NCI-H187 (cell line): Measurements from ENCODE around the gene CYP2D6.
"Not testable (repeated sequence)": the region's sequence is repeated elsewhere in the genome, so short reads cannot be mapped to it uniquely, and the experiment has no call there.

ENCODE experiments used
- DNase-seq, 2 experiments: peaks; one replicate each; lab custom pipeline; 2025; lab: John Stamatoyannopoulos, UW

Gene CYP2D6

DNA sequence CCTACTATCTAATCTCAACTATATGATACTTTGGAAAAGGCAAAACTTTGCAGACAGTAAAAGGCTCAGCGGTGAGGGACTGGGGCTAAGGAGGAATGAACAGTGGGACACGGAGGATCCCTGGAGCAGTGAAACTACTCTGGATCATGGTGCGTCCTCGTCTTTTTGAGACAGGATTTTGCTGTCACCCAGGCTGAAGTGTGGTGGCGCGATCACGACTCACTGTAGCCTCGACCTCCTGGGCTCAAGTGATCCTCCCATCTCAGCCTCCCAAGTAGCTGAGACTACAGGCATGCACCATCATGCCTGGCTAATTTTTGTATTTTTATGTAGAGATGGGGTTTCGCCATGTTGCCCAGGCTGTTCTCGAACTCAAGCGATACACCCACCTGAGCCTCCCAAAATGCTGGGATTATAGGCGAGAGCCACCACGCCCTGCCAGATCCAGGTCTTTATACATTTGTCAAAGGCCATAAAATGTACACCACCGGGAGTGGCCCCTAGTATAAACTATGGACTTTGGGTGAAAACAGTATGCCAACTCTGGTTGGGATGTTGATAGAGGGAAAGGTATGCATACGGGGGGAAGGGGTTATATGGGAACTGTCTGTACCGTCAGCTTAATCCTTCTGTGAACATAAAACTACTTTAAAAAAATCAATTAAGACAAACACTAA, 28.0 kb upstream of the CYP2D6 start:
- no peak for DNase-seq

DNA sequence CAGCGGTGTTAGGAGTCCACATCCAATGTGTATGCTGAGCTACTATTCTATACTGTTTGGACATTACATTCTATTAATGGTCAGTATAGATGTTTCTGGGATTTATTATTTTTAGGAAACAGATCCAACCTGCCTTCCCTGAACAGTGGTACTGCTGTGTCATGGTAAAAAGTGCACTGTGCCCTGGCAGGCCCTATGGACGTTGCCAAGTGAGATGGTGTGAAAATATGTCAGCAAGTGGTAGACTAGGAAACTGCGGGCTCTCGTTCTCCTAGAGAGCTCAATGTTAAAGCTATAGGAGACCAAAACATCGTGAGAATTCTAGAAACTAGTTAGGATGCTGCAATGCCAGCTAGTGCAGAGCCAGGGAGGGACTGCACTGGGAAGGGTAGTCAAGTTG, 26.0 kb upstream of the CYP2D6 start:
- no peak for DNase-seq

DNA sequence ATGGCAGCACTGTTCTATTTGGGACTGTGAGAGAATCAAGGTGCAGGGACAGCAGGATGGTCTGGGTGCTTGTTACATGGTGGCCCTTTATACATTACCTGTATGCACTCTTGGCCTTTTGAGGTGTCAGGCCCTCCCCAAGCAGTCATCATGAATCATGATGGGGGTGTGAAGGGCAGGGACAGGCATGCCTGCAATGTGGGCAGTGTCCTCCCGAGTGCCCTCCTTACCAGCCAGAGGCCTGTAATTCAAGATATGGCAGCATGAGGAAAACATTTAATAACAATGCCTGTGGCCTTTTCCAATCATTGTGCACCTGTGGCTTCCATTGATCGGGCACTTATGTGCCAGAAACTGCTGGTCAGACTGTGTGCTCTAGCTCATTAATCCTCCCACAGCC, 25.5 kb upstream of the CYP2D6 start:
- DNase-seq: no peak

DNA sequence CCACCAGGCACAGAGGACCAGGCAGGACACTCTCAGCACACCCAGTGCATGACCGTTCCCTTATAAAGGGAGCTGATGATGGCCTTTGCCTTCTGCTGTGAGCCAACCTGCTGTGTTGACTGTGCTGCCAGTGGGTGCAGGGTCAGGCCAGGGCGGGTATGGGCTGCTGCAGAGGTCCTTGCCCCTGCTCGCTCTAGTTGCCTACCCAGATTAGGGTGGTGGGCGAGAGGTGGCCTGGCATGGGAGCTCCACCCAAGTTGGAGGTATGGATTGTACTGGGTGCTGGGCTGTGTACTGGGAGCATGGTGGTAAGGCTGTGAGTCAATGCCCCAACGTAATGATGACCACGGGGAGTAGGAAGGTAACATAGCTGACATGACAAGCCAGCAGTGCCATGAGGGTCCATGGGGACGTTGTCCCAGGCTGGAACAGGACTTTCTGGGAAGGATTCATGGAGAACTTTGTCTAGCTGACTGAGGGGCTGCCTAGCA, 24.5 kb upstream of the CYP2D6 start:
- DNase-seq: no peak

DNA sequence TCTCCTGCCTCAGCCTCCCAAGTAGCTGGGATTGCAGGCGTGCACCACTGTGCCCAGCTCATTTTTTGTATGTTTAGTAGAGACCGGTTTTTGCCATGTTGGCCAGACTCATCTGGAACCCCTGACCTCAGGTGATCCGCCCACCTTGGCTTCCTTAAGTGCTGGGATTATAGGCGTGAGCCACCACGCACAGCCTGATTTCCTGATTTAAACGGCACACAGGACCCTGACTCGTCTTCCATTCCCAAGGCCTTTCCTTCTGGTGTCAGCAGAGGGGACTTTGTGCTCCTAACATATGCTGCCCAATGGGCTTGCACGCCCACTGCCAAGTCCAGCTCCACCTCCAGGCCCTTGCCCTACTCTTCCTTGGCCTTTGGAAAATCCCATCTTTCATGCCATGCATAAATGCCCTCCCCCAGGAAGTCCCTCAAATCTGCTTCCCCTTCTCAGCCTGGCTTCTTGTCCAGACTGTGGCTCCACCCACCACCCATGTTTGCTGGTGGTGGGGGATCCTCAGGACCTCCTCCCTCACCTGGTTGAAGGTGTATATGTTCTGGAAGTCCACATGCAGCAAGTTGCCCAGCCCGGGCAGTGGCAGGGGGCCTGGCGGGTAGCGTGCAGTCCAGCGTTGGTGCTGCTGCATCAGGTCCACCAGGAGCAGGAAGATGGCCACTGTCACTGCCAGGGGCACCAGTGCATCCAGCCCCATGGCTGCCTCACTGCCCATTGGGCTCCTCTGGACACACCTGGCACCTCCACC, 23.9 kb upstream of the CYP2D6 start:
- DNase-seq: no peak

DNA sequence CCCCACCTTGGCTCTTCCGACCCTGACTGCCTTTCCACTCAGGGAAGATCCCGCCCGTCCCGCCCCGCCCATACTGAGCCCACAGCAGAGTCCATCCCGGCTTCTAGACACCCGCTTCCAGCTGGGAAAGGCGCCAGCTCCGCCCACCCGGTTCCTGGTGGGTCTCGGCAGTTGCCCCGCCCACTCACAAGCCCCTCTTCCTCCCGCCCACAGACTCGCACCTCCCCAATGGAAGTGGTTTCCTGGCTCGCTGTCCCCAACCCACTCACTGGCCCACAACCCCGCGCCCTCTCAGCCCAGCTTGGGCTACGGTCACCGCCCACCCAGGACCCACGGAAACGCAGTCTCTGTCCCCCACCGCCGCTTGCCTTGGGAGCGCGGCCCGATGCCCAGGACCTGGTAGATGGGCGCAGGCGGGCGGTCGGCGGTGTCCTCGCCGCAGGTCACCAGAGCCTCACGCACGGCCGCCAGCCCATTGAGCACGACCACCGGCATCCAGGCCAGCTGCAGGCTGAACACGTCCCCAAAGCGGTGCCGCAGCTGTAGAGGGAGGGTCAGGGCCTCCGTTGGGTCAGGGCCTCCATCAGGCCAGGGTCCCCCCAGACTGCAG, 22.2 kb upstream of the CYP2D6 start:
- DNase-seq: no peak

DNA sequence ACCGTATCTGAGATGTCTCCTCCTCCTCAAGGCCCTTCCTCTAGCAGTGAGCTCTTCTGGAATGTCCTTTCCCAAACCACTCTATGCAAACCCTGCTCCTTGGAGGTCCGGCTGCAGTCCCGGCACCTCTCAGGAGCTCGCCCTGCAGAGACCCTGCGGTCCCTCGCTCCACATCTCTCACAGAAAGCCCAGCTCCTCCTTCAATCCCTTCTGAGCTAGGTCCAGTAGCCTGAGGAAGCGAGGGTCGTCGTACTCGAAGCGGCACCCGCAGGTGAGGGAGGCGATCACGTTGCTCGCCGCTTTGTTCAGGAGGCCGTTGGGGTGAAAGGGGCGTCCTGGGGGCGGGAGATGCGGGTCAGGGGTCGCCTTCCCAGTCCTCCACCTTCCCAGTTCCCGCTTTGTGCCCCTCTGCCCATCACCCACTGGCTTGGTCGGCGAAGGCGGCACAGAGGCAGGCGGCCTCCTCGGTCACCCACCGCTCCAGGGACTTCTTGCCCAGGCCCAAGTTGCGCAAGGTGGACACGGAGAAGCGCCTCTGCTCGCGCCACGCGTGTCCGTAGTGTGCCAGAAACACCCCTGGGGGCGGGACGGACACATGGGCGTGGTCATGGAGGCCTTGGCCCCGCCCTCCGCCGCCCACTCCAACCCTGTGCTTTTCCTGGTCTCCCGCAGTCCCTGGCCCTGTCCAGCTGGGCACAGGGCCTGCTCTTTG, 21.5 kb upstream of the CYP2D6 start:
- no peak for DNase-seq

DNA sequence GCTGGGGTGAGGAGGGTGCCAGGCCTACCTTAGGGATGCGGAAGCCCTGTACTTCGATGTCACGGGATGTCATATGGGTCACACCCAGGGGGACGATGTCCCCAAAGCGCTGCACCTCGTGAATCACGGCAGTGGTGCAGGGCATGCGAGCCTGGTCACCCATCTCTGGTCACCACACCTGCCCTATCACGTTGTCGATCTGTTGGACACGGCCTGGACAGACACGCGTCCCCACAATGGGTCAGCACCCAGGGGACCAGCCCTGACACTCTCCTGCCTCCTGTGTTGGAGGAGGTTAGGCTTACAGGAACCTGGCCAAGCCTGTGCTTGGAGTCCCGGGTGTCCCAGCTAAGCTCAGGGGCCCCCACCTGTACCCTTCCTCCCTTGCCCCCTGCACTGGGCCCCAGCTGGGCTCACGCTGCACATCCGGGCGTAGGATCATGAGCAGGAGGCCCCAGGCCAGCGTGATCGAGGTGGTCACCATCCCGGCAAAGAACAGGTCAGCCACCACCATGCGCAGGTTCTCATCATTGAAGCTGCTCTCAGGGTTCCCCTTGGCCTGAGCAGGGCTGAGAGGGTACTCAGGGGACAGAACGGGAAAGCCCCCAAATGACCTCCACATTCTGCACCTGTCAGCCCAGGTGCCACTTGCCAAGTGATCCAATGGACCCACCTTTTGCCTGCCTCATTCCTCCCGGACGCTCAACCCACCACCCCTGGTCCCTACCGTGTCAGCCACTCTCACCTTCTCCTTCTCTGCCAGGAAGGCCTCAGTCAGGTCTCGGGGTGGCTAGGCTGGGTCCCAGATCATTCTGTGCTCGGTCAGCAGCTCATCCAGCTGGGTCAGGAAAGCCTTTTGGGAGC, 20.3 kb upstream of the CYP2D6 start:
- DNase-seq: no peak

DNA sequence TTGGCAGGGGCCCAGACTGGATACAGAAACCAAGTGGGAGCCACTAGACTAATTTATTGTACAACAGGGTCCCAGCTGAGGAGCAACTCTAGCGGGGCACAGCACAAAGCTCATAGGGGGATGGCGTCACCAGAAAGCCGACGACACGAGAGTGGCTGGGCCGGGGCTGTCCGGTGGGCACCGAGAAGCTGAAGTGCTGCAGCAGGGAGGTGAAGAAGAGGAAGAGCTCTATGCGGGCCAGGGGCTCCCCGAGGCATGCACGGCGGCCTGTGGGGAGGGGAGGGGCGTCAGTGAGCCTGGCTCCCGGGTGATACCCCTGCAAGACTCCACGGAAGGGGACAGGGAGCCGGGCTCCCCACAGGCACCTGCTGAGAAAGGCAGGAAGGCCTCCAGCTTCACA, 19.2 kb upstream of the CYP2D6 start:
- not testable (repeated sequence) for DNase-seq

DNA sequence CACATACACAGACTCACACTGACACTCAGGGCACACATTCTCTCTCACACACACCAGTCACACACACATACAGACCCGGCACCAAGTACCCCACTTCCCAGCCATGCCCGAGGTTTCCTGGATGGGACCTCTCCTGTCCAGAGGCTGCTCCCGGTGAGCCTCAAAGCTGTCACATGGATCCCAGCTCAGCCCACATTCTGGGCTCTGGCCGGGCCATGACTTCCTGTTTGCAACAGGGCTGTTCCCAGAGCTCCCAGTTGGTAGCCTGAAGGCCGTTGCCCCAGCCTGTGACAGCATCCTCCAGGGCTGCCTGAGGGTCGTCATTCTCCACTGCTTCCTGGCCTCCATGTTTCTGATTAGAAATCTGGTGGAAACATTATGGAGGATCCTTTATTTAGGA, 14.6 kb upstream of the CYP2D6 start:
- DNase-seq: no peak

DNA sequence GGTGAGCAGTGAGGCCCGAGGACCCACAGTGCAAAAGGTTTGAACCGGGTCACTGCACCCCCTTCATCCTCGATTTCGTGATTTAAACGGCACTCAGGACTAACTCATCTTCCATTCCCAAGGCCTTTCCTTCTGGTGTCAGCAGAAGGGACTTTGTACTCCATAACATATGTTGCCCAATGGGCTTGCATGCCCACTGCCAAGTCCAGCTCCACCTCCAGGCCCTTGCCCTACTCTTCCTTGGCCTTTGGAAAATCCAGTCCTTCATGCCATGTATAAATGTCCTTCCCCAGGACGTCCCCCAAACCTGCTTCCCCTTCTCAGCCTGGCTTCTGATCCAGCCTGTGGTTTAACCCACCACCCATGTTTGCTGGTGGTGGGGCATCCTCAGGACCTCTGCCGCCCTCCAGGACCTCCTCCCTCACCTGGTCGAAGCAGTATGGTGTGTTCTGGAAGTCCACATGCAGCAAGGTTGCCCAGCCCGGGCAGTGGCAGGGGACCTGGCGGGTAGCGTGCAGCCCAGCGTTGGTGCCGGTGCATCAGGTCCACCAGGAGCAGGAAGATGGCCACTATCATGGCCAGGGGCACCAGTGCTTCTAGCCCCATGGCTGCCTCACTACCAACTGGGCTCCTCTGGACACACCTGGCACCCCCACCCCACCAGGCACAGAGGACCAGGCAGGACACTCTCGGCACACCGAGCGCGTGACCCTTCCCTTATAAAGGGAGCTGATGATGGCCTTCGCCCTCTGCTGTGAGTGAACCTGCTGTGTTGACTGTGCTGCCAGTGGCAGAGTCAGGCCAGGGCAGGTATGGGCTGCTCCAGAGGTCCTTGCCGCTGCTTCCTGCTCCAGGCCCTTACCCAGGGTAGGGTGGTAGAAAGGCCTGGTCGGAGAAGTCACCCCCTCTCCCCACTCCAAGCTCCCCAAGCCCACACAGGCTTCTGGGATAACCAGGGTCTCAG, 13.5 kb upstream of the CYP2D6 start:
- not testable (repeated sequence) for DNase-seq

DNA sequence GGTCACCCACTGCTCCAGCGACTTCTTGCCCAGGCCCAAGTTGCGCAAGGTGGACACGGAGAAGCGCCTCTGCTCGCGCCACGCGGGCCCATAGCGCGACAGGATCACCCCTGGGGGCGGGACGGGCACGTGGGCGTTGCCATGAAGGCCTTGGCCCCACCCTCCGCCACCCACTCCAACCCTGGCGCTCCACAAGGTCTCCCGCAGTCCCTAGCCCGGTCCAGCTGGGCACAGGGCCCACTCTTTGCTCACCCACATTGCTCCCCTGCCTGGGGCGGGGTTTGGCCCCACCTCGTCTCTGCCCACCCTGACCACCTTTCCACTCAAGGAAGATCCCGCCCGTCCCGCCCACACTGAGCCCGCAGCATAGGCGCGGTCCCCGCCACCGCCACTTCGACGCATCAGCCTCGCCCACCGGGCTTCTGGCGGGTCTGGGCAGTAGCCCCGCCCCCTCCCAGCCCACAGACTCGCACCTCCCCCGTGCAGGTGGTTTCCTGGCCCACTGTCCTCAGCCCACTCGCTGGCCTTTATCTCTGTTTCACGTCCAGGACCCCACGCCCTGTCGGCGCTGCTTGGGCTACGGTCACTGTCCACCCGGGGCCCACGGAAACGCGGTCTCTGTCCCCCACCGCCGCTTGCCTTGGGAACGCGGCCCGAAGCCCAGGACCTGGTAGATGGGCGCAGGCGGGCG, 12.3 kb upstream of the CYP2D6 start:
- no peak for DNase-seq

DNA sequence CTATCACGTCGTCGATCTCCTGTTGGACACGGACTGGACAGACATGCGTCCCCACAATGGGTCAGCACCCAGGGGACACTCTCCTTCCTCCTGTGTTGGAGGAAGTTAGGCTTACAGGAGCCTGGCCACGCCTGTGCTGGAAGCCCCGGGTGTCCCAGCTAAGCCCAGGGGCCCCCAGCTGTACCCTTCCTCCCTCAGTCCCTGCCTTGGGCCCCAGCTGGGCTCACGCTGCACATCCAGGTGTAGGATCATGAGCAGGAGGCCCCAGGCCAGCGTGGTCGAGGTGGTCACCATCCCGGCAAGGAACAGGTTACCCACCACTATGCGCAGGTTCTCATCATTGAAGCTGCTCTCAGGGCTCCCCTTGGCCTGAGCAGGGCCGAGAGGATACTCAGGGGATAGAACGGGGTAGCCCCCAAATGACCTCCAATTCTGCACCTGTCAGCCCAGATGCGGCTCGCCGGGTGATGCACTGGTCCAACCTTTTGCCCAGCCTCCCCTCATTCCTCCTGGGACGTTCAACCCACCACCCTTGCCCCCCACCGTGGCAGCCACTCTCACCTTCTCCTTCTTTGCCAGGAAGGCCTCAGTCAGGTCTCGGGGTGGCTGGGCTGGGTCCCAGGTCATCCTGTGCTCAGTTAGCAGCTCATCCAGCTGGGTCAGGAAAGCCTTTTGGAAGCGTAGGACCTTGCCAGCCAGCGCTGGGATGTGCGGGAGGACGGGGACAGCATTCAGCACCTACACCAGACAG, 10.9 kb upstream of the CYP2D6 start:
- not testable (repeated sequence) for DNase-seq

DNA sequence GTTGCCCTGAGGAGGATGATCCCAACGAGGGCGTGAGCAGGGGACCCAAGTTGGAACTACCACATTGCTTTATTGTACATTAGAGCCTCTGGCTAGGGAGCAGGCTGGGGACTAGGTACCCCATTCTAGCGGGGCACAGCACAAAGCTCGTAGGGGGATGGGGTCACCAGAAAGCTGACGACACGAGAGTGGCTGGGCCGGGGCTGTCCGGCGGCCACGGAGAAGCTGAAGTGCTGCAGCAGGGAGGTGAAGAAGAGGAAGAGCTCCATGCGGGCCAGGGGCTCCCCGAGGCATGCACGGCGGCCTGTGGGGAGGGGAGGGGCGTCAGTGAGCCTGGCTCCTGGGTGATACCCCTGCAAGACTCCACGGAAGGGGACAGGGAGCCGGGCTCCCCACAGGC, 9.5 kb upstream of the CYP2D6 start:
- not testable (repeated sequence) for DNase-seq

DNA sequence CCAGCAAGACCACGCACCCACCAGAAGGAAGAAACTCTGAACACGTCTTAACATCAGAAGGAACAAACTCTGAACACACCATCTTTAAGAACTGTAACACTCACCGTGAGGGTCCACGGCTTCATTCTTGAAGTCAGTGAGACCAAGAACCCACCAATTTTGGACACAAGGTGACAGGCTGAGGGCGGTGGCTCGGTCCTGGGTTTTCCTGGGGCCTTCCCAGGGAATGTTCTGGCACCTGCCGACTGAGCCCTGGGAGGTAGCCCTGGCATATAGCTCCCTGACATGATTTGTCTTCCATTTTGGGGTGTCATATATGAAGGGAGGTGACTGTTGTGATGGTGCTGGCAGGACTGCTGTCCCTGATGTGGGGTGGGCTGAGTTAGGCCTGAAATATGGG, 8.9 kb upstream of the CYP2D6 start:
- DNase-seq: not testable (repeated sequence)

DNA sequence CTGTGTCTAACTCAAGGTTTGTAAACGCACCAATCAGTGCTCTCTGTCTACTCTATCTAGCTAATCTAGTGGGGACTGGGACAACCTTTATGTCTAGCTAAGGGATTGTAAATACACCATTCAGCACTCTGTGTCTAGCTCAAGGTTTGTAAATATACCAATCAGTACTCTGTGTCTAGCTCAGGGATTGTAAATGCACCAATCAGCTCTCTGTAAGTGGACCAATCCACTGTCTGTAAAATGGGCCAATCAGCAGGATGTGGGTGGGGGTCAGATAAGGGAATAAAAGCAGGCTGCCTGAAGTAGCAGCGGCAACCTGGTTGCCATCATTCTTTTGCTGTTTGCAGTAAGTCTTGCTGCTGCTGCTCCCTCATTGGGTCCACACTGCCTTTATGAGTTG, 8.4 kb upstream of the CYP2D6 start:
- DNase-seq: no peak

DNA sequence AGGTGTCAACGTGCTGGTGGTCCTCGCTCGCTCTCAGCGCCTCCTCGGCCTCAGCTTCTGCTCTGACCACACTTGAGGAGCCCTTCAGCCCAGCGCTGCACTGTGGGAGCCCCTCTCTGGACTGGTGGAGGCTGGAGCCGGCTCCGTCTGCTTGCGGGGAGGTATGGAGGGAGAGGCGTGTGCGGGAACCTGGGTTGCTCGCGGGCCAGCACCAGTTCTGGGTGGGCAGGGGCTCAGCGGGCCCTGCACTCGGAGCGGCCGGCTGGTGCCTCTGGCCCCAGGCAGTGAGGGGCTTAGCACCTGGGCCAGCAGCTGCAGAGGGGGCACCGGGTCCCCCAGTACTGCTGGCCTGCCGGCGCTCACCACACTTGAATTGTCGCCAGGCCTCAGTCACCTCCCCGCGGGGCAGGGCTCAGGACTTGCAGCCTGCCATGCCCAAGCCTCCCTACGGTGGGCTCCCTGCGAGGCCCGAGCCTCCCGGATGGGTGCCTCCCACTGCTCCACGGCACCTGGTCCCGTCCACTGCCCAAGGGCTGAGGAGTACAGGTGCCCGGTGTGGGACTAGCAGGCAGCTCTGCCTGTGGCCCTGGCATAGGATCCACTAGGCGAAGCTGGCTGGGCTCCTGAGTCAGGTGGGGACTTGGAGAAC, 7.6 kb upstream of the CYP2D6 start:
- no peak for DNase-seq

DNA sequence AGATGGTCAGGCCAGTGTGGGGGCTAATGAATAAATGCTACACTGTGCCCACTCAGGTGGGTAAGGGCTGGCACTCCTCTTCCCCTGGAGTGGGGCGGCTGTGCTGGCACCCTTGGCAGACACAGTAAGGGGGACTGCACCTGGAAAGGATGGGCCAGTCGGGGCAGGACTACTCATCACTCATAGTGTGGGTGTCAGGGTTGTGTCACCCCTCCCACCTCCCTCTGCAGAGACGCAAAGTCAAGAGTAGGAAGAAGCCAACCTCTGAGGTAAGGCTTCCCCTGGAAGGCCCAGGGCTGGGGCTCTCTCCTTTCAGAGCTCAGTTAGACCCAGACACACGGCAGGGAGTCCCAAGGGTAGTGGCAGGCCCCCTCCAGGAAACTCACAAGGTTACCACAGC, 5.1 kb upstream of the CYP2D6 start:
- DNase-seq: not testable (repeated sequence)
